Kidney epithelial cell (primary cell): ENCODE results near the gene DGKB. TPM values are rescaled to one million over a fixed set of nuclear protein-coding genes. Genes with fewer than 3 reads are reported as not detected.

Source experiments
- DNase-seq: peaks from one replicate; pipeline ENCODE4 v3.0.0-alpha.2; 2010; ENCODE audit warnings: low read depth
- H3K27me3 ChIP-seq: 2 replicates; pipeline ENCODE4 v1.6.0; 2011; ENCODE audit warnings: low read length; ENCODE audit not compliant: control insufficient read depth, insufficient read depth
- H3K36me3 ChIP-seq: 2 replicates; pipeline ENCODE4 v1.5.1; 2011; ENCODE audit warnings: low read length; ENCODE audit not compliant: control insufficient read depth, insufficient read depth
- H3K4me3 ChIP-seq: 2 replicates; pipeline ENCODE4 v1.5.1; 2011; ENCODE audit warnings: low read depth, mild to moderate bottlenecking, control low read depth, low read length
- total RNA-seq: library from RNA; depleted of rRNA; stranded (reverse); fragments of >200 nt; gene quantifications from 2 replicates; pipeline ENCODE4 v1.2.3, GENCODE V29; 2015
- TF ChIP-seq, protein P1 (sequence below): IDR thresholded peaks from 2 replicates; pipeline ENCODE4 v1.5.1; 2011; ENCODE audit warnings: mild to moderate bottlenecking, moderate library complexity, low read length, control low read depth, inconsistent platforms; ENCODE audit not compliant: insufficient read depth, poor library complexity, severe bottlenecking

The DGKB gene
- total RNA-seq, 1 donor from 2014 or later = not detected

DNA sequence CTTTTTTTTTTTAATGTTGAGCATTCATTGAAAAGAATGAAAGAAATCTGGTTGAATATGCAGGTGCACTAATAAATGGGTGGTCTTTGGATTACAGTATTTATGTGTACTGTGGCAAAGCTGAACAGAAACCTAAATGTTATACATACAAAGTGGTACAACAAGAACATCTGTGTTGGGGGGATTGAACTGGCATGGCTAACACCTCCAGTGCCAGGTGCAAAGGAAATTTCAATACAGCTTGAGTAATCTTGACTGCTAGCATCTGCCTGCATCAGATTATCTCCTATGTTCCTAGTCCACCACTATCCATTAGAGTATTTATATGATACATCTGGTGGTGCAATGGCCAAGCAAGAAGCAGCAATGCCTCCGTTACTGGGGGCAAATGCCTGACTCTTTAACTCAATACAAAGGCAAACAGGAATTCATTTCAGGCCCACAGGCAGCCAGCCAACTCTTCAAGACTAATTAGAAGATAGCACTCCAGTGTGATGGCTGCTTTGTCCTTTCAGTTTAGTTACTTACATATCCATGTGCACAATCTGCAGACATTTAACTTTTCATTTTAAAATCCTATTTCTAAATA is 692.6 kb downstream of the DGKB start:
- no peak for DNase-seq
- Histone ChIP-seq H3K36me3 (no peaks in the 10 kb centered on the region), H3K4me3 (no peak overlapping the region), H3K27me3 (no peaks in the 10 kb centered on the region)
- TF ChIP-seq, protein P1, sequence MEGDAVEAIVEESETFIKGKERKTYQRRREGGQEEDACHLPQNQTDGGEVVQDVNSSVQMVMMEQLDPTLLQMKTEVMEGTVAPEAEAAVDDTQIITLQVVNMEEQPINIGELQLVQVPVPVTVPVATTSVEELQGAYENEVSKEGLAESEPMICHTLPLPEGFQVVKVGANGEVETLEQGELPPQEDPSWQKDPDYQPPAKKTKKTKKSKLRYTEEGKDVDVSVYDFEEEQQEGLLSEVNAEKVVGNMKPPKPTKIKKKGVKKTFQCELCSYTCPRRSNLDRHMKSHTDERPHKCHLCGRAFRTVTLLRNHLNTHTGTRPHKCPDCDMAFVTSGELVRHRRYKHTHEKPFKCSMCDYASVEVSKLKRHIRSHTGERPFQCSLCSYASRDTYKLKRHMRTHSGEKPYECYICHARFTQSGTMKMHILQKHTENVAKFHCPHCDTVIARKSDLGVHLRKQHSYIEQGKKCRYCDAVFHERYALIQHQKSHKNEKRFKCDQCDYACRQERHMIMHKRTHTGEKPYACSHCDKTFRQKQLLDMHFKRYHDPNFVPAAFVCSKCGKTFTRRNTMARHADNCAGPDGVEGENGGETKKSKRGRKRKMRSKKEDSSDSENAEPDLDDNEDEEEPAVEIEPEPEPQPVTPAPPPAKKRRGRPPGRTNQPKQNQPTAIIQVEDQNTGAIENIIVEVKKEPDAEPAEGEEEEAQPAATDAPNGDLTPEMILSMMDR = no peak

DNA sequence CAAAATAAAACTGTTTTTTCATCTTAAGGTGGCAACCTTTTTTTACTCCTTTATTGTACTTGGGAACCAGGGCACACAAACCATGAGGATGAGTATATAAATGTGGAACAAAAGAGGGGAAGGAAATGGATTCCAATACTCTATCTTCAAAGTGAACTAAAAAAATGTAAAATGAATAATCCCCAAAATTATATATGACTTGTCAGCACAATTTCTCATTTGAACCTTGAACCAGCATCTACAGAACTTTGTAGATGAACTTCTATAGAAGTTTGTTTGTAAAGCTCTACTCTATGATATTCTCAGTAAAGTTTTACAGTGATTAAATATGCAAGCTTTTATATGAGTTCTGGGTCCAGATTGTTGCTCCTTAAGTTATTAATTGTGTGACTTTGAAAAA is 694.8 kb downstream of the DGKB start:
- no peaks in the 10 kb centered on the region for H3K27me3 ChIP-seq
- H3K4me3 ChIP-seq = no peak overlapping the region
- TF ChIP-seq, protein P1 = no peak
- DNase-seq = no peak
- H3K36me3 ChIP-seq = no peaks in the 10 kb centered on the region

DNA sequence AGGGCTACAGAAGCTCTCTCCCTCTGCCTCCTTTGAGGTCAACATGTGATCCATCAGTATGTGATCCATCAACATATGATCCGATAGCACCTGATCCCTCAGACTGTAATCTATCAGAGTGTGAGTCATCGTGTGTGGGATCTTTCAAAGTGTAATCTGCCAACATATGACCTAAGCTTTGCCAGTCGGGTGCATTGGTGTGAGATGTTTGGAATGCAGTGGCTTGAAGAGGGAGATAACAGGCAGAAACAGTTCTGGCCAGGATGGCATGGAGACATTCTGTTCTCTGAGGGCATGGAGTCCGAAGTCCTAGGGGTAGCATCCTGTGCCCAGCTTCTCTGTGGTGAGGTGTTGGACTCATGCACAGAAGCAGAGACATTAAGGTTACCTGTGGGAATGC is 695.4 kb downstream of the DGKB start:
- Histone ChIP-seq H3K36me3 (no peaks in the 10 kb centered on the region), H3K4me3 (no peak overlapping the region), H3K27me3 (no peaks in the 10 kb centered on the region)
- TF ChIP-seq, protein P1 = no peak
- peak; percentile 7 for DNase-seq

DNA sequence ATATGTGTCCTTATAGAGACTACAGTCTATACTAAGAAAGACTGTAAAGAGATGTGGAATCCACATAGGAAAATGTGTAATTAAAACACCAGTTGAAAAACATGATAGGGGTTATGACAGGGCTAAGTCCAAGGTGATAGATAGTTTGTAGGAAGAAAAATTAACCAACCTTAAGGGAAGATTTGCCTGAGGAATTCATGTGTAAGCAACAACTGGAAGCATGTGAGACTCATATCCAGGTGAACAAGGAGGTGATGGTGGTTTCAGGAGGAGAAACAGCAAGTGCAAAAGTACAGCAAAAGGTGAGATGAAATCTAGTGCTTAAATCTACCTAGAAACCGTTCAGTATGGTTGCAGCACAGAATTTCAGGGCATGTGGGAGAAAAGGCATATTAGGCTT is 696.4 kb downstream of the DGKB start:
- no peaks in the 10 kb centered on the region for H3K36me3 ChIP-seq
- H3K4me3 ChIP-seq = no peak overlapping the region
- no peaks in the 10 kb centered on the region for H3K27me3 ChIP-seq
- TF ChIP-seq, protein P1 = no peak
- no peak for DNase-seq

DNA sequence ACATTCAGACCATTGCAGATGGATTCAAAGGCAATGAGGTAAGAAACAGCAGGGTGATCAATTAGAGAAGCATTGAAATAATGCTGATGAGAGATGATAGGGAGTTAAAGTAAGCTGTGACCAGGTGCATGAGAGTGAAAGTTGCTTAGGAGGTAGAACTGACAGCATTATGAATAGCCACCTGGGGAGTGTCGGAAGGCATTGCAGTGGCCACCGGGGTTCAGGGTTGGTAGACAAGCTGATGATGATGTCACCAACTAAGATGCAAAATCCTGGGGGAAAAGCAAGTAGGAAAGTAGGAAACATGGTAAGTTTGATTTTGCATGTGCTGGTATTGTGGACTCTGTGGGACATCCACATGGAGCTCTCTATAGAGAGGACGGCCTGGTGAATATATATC is 701.2 kb downstream of the DGKB start:
- no peak overlapping the region for H3K4me3 ChIP-seq
- no peaks in the 10 kb centered on the region for H3K27me3 ChIP-seq
- no peak for DNase-seq
- H3K36me3 ChIP-seq = no peaks in the 10 kb centered on the region
- TF ChIP-seq, protein P1 = no peak

DNA sequence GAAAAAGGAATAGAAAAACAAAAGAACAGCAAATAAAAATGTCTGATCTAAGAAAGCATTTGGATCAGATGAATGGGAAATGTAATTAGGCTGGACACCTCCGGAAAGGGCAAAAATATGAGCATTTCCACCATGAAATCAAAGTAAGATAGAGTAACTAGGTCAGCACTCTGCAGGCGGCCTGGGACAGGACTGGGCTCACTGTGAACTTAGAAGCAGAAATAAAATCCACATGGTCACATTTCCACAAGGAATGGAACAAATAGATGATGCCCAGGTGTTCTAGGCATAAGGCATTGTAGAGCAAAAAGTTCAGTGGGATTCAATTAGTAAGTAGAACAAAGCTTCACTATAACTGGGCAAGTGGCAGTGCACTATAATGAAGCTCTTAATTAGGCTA is 703.2 kb downstream of the DGKB start:
- no peaks in the 10 kb centered on the region for H3K27me3 ChIP-seq
- TF ChIP-seq, protein P1 = no peak
- DNase-seq = no peak

More for the DNA sequence above, 703.2 kb downstream of the DGKB start:
- H3K4me3 ChIP-seq = no peak overlapping the region
- H3K36me3 ChIP-seq = no peaks in the 10 kb centered on the region
